HUDEP-2 (cell line): ENCODE measurements around the gene APBA2.
"Not testable (repeated sequence)": the region's sequence is repeated elsewhere in the genome, so short reads cannot be mapped to it uniquely, and the experiment has no call there.

ENCODE experiments used
- DNase-seq, 76 experiments: peaks; one replicate each; lab custom pipeline; 2025; ENCODE audit not compliant: unreplicated experiment in 76 of 76; lab: John Stamatoyannopoulos, UW

APBA2 gene

GRCh38 chr15:28885630-28886430 is at the start of gene APBA2:
TSS of gene APBA2 (plus strand) at chr15:28885974. CDS start at chr15:29053885, 167,911 bp downstream.
- DNase-seq: no peak

- not testable (repeated sequence) for DNase-seq
Observed at GRCh38 chr15:28840285-28840684, 45.5 kb upstream of the APBA2 start.

GRCh38 chr15:28842210-28842609 is 43.6 kb upstream of the APBA2 start:
- not testable (repeated sequence) for DNase-seq

GRCh38 chr15:28843520-28843919 is 42.3 kb upstream of the APBA2 start:
- DNase-seq: not testable (repeated sequence)

- not testable (repeated sequence) for DNase-seq
Observed at GRCh38 chr15:28844147-28844546, 41.6 kb upstream of the APBA2 start.

- DNase-seq: not testable (repeated sequence)
Observed at GRCh38 chr15:28847247-28847646, 38.5 kb upstream of the APBA2 start.

- DNase-seq: not testable (repeated sequence)
Observed at GRCh38 chr15:28847959-28848358, 37.8 kb upstream of the APBA2 start.

GRCh38 chr15:28848521-28848920 is 37.3 kb upstream of the APBA2 start, which contains the start of gene GOLGA6L7:
TSS of gene GOLGA6L7 (minus strand) at chr15:28848644. CDS start at chr15:28848549, 95 bp downstream.
- DNase-seq: peak in 6 of 76 experiments; percentile 3 to 9 (median 5)

GRCh38 chr15:28849271-28849670 is 36.5 kb upstream of the APBA2 start:
- DNase-seq: not testable (repeated sequence)

GRCh38 chr15:28849766-28850165 is 36.0 kb upstream of the APBA2 start:
- DNase-seq: not testable (repeated sequence)

GRCh38 chr15:28853654-28854053 is 32.1 kb upstream of the APBA2 start:
- not testable (repeated sequence) for DNase-seq

GRCh38 chr15:28854578-28854977 is 31.2 kb upstream of the APBA2 start:
- DNase-seq: not testable (repeated sequence)

- DNase-seq: no peak
Observed at GRCh38 chr15:28861031-28861534, 24.7 kb upstream of the APBA2 start.

- not testable (repeated sequence) for DNase-seq
Observed at GRCh38 chr15:28861589-28862293, 24.0 kb upstream of the APBA2 start.

GRCh38 chr15:28868744-28869345 is 16.9 kb upstream of the APBA2 start:
- DNase-seq: no peak

GRCh38 chr15:28871168-28871567 is 14.6 kb upstream of the APBA2 start:
- no peak for DNase-seq

GRCh38 chr15:28873006-28873405 is 12.8 kb upstream of the APBA2 start:
- DNase-seq: no peak

- no peak for DNase-seq
Observed at GRCh38 chr15:28873585-28874190, 12.1 kb upstream of the APBA2 start.

GRCh38 chr15:28875461-28876000 is 10.2 kb upstream of the APBA2 start:
- DNase-seq: no peak

GRCh38 chr15:28876131-28876844 is 9.5 kb upstream of the APBA2 start:
- no peak for DNase-seq
